Eye (tissue), 1 donor: Measurements from ENCODE around the gene ZNF275.
"Not testable (repeated sequence)": the region's sequence is repeated elsewhere in the genome, so short reads cannot be mapped to it uniquely, and the experiment has no call there.

Experiments
- DNase-seq: peaks from one replicate; pipeline ENCODE4 v3.0.0-alpha.2; 2015

Gene ZNF275

DNA sequence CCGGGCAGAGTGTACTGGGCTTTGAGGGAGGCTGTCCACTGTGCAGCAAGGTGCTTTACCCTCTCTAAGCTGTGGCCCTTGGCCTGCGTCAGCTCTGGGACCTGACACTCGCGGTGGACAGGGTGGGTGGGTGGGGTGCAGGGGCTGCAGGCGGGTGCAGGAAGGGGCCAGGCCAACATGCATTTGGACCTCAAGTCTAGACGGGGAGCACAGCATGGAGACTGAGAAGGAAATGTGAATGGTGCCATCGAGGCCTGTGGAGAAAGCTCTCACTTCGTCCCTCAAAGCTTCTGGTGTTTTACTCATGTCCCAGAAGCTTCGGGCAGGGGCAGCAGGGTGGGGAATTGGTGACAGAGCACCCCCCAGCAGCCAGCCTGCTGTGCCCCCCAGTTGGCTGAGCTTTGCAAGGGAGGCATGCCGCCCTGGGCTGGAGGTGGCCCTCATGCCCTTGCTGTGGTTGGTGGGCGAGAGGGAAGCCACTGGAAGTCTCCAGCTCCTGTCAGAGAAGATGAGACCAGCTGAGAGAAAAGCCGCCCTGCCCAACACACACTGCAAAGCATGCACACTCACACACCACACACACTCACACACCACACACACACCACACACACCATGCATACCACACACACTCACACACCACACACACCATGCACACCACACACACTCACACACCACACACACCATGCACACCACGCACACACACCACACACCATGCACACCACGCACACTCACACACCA is 54.9 kb downstream of the ZNF275 start:
- no peak for DNase-seq

DNA sequence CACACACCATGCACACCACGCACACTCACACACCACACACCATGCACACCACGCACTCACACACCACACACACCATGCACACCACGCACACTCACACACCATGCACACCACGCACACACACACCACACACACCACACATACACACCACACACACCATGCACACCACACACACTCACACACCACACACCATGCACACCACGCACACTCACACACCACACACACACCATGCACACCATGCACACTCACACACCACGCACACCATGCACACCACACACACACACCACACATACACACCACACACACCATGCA is 55.5 kb downstream of the ZNF275 start:
- not testable (repeated sequence) for DNase-seq

DNA sequence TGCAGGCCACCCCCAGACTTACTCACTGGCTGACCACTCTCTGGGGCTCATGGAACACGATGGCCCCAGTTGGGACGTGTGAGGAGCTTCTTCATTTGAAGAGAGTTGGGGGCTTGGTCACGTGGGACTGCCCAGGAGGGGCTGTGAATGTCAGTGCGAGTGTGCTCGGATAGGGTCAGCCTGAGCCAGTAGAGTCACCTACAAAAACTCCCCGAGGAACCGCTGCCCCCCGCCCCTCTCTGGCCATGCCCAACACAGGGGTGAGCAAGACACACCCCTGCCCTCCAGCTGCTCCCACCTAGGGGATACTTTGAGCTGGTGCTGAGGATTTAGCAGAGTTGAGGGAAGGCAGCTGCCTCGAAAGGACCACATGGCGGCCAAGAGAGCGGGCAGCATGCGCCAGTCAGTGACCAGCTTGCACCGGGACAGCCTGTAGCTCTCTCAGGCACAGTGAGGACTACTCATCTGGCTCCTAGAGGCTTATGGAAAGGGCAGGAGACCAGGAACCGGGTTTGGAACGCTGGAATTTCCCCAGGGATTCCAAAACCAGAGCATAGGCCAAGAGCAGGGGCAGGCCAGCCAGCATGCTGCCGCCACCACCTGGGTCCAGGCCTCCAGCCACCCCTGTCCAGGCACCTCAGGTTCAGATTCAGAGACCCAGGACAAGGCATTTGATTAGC is 58.8 kb downstream of the ZNF275 start:
- DNase-seq, result no peak

DNA sequence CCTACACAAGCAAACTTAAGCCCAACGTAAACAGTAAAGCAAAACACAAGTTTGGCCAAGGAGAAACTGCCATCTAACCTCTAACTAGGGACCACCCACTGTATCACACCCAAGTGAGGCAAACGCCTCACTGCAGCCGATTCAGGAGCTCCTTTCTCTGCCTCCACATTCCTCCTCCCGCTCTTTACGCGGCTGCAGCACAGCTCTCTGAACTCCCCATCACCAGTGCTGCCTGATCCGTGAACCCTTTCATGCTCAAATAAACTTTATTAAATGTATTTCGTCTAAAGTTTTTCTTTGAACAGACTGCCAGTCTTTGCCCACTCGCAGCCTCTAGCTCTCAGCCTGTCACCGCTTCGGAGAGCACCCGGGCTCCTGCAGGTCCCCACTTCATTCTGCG is 60.7 kb downstream of the ZNF275 start:
- DNase-seq, result no peak

DNA sequence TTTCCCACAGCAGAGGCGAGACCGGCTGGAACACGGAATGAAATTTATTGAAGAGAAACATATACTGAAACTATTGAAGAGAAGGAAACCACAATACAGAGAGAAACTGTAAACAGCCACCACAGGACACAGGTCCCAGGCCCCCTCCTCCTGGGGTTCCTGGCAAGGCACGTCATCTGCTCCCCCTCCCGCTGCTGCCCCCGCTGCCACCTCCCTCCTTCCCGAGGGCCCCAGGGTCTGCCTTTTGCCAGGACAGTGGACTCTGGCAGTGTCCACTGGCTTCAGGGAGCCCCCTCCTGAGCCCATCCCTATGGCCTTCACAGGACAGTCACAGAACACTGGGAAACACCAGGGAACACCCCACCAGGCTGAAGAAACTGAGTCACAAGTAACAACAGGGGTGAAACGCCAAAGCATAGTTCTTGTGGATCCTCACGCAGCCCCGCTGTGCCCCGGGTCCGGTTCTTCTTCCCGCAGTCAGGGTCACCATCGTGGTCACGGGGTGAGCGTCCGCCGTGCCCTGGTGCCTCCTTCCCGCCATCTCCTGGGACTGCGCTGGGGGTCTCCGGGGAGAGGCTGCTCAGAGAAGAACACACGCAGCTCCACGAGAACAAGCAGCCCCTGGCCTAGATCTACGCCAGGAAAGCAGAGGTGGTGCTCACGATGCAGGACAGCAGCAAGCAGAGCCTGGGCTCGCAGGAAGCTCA is 61.8 kb downstream of the ZNF275 start:
- DNase-seq, result no peak

DNA sequence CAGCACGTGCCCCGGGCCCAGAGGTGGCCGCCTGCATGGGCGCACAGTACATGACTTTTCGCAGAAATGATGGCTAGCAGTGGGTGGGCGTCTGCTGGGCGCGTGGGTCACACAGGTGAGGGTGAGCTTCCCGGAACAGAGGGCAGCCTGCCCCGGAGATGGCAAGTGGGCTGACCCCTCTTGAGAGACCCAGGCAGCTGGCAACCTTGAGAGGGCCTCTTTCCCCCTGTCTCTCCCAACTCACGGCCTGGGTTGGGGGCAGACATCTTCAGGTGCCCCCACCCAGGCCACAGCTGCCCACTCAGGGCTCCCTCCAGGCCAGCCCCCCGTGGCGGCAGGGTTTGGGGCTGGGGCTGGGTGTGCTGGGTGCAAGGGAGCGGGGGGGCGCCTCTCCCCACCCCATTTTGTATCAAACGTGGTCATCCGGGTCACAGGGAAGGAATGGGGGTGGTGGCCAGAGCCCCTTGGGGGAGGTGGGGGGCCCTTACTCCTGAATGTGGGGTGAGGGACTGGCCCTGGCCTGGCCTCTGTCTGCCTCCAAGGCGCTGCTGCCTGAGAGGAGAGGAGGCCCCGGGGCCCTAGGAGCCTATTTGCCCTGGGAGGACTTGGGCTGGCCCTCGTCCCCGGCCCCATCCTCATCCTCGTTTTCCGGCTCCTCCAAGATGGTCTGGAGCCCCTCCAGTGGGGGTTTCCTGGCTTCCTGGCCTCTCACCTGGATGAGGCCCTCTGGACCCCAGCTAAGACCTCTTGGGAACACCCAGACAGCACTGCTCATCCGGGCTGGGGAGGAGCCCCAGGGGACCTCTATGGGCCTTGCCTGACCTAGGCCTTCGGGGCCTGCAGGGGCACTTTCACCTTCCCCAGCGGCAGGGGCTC is 62.6 kb downstream of the ZNF275 start:
- no peak for DNase-seq

DNA sequence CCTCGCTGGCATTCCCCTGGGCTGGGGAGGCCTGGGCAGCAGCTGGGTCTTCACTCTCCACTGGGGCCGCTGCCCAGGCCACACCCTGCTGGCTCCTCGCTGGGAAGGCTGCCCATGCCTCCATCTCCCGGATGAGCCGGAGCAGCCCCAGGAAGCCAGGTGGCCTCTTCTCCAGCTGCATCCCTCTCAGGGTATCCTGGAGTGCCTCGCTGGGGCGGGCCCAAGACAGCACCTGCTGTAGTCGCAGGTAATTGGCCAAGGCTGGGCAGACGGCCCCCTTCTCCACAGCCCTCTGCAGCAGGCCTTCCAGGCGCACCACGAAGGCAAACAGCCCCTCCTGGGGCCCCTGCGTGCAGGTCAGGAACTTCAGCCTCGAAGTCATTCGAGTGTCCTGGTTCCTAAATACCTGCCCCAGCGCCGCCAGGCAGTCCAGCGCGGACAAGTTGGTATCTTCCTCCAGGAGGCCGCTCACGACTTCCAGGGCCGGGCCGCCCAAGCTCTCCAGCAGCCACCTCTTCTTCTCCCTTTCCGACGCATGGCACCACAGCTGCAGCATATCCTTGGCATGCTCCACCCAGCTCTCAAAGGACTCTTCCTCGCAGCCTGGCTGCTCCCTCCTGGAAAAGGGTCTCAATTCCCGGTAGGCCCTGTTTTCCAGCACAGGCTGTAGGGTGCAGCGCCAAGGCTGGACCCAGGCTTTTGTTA is 63.5 kb downstream of the ZNF275 start:
- DNase-seq, result no peak

DNA sequence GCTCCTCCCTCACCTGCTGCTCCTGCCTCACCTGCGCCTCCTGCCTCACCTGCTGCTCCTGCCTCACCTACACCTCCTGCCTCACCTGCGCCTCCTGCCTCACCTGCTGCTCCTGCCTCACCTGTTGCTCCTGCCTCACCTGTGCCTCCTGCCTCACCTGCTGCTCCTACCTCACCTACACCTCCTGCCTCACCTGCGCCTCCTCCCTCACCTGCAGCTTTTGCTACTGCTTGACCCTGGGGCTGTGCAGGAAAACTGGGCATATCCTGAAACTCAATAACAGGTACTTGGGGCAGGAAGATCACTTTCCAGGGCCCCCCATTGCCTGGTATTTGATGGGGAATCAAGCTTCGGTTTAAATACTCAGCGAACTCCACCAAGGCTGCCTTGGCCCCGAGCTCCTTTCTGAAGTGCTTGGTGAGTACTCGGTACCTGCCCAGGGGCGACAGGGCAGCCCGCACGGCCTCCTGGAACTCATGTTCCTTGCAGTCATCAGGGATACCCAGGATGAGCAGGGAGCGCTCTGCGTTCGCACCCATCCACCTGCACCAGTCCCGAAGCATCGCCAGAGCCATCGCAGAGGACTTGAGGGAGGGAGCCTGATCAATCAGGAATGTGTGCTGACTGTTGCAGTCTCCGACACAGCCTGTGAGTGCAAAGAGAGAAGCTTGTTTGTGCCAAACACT is 64.5 kb downstream of the ZNF275 start:
- DNase-seq, result no peak

DNA sequence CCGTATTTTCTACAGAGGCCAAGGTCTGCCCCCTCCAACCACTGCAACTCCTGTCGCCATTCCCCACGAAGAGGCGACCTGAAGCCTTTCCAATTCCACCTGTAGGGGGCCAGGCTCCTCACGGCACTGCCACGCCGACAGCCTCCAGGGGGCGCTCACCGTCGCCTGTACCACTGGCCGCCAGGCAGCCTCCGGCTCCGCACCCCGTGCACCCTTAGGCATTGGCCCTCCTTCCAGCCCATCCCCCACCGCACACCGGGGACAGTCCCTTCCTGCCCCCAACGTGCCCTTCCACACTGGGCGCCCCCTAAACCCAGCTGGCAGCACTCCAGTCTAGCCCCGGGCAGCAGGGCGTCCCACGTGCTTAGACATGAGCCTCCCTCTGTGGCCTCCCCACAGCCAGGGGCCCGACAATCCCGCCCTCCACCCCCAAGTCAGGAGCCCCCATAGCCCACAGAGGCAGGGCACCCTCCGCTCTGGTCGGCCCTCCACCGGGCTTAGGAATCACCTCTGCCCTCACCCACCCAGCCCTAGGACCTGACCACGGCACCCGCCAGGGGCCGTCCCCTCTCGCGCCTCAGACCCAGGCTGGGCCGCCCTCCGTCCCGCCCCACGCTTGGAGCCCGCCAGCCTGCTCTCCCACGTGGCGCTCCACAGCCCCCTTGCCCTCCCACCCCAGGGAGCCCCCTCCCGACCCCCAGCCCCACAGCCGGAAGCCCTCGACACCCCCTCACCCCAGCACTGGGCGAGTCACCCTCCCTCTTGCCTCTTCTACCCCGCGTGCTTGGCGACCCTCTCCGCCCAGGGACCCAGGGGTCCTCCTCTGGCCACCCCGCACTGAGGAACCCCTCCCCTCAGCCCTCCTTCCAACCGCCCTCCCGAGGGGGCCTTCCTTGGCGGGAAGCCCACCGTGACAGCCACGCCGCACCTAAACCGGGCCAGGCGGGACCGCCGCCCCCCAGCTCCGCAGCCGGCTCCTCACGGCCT is 66.5 kb downstream of the ZNF275 start:
- no peak for DNase-seq

DNA sequence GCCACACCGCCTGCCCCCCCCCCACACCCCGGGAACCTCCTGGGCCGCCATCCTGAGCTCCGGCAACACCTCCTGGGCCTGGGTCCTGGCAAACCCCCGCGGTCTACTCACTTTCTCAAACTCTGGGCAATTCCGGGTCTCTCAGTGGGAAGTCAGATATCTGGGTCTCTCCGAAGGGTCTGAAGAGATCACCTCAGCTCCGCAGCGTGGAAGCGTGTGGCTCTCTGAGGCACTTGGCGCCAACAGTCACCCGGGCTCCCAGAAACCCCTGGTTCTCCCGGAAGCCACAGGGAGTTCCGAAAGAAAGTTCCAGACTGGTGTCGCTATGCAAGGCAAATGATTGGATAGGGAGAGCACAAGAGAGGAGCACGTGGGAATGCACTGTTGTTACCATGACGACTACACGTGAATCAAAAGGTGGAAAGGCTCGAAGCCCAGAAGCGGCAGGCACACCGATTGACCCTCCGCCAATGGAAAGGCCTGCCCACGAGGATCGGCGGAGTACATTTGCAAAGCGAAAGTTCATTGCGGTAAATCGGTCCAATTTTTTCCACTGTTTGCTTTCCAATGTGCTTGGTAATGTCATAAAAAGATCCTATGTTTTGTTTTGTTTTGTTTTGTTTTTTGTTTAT is 67.3 kb downstream of the ZNF275 start, which contains the start of gene PNMA6E:
PNMA6E (minus strand) TSS at position 218 of the 632 bp plus-strand sequence. CDS start 2,501 bp downstream, outside the sequence.
- DNase-seq, result no peak
